Caco-2 (cell line): ENCODE data around the gene TCF7L2. TPM values are rescaled to one million over a fixed set of nuclear protein-coding genes. Genes with fewer than 3 reads are reported as not detected.

Experiments
- BruUV-seq: library from RNA; stranded (reverse); fragments of 400-500 nt; replicated peaks from 2 replicates; lab custom pipeline; 2021; lab: Mats Ljungman, UMichigan
- CTCF ChIA-PET: fragments of 300-600 bp; sonication (Branson Sonifier 250); formaldehyde crosslinking; loops from one replicate; lab custom pipeline; 2022; ENCODE audit warnings: antibody characterized with exemption; lab: Charles Lee
- POLR2A ChIA-PET: fragments of 300-600 bp; sonication (Branson Sonifier 250); formaldehyde crosslinking; loops from one replicate; lab custom pipeline; 2022; ENCODE audit warnings: antibody characterized with exemption; lab: Charles Lee
- DNase-seq, 2 experiments: peaks; one replicate each; pipeline versions ENCODE4 v3.0.0 to v3.0.0-alpha.2; 2020 to 2022
- H3K27me3 ChIP-seq: replicated peaks from 2 replicates; pipeline ENCODE4 v1.6.0; 2011; ENCODE audit warnings: low read length; ENCODE audit not compliant: control insufficient read depth, insufficient read depth
- H3K36me3 ChIP-seq: 2 replicates; pipeline ENCODE4 v1.5.1; 2011; ENCODE audit warnings: low read length; ENCODE audit not compliant: control insufficient read depth, insufficient read depth
- H3K4me1 ChIP-seq: fragments of 250-450 bp; sonication (Bioruptor Pico); 2 replicates; pipeline ENCODE4 v1.5.1; 2020; ENCODE audit warnings: mild to moderate bottlenecking
- H3K4me3 ChIP-seq: 2 replicates; pipeline ENCODE4 v1.5.1; 2011; ENCODE audit warnings: low read depth, mild to moderate bottlenecking, control low read depth, low read length
- H3K9me3 ChIP-seq: fragments of 250-450 bp; sonication (Bioruptor Pico); 2 replicates; pipeline ENCODE4 v1.5.1; 2020; ENCODE audit warnings: mild to moderate bottlenecking, moderate library complexity
- H3K27ac Mint-ChIP-seq: one replicate; pipeline ENCODE4 v1.8.0; 2022; ENCODE audit warnings: mixed read lengths; ENCODE audit not compliant: unreplicated experiment
- H3K27me3 Mint-ChIP-seq: one replicate; pipeline ENCODE4 v1.8.0; 2022; ENCODE audit warnings: mixed read lengths; ENCODE audit not compliant: insufficient read depth, unreplicated experiment
- H3K36me3 Mint-ChIP-seq: one replicate; pipeline ENCODE4 v1.8.0; 2022; ENCODE audit warnings: mild to moderate bottlenecking, mixed read lengths; ENCODE audit not compliant: insufficient read depth, unreplicated experiment
- H3K4me1 Mint-ChIP-seq: one replicate; pipeline ENCODE4 v1.8.0; 2022; ENCODE audit warnings: low read depth, mixed read lengths; ENCODE audit not compliant: unreplicated experiment
- H3K4me3 Mint-ChIP-seq: one replicate; pipeline ENCODE4 v1.8.0; 2022; ENCODE audit warnings: mild to moderate bottlenecking, moderate library complexity, mixed read lengths; ENCODE audit not compliant: unreplicated experiment
- H3K9me3 Mint-ChIP-seq: one replicate; pipeline ENCODE4 v1.8.0; 2022; ENCODE audit warnings: mixed read lengths; ENCODE audit not compliant: unreplicated experiment
- intact Hi-C: fragments of 100-400 bp; cut with micrococcal nuclease; formaldehyde crosslinking; loops from one replicate; pipeline ENCODE4 v1.10.0; 2022; ENCODE audit not compliant: unreplicated experiment
- total RNA-seq: library from RNA; stranded (reverse); gene quantifications from 2 replicates; pipeline ENCODE4 v1.2.3, GENCODE V29; 2022
- TF ChIP-seq, protein P1 (sequence below), 2 experiments: fragments of 200-600 bp in 1 of 2; IDR thresholded peaks; 1 replicate in 1 of 2; 2 replicates in 1 of 2; pipeline versions ENCODE4 v1.5.1 to v1.8.0; 2011 to 2022; ENCODE audit warnings: antibody characterized with exemption in 1 of 2, control low read depth in 1 of 2, inconsistent platforms in 1 of 2, low read depth in 1 of 2, low read length in 1 of 2, mild to moderate bottlenecking in 1 of 2, moderate library complexity in 1 of 2; ENCODE audit not compliant: insufficient read depth in 1 of 2, severe bottlenecking in 1 of 2, unreplicated experiment in 1 of 2

TCF7L2 gene
- total RNA-seq, 1 experiment from 2014 or later = 45.4 TPM

DNA sequence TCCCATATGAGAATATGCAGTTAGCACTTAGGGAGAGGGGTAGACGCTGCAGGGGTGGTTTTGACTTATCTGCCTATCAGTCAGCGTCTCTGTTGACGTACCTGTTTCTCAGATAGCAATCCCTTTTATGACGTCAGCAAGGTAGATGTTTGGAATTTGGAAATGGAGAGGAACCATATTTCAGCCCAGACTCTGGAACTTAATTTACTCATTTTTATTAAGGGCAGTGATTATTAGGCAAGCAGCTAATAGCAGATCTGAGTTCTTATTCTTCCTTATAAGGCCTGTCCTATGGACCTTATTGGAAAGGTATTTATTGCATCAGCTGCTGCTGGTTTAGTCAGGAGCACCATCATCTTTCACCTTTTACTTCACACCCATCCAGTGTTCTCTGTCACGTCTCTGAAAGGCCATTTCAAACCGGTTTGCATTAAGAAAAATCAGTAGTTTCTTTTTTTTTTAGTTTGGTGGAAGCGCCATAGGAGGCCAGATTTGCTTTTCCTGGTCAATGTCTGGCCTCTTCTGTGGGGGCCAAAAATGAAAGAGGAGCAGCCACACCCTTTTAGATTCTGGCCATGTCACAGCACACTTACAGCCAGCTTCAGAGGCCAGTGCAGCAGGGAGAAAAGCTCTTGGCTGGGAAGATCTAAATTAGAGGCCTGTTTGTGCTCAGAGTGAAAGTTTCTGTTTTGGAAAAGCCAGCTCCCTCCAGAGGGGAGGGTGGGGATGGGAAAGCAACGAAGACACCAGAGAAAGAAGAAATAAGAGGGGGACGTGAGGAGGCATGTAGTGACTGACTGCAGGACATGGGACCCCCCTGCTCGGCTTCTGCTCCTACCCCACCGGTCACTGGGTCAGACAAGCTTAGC is 146.3 kb downstream of the TCF7L2 start:
- Histone ChIP-seq H3K4me1 (peaks cover 43% of the 10 kb centered on the region), H3K27me3 (no peaks in the 10 kb centered on the region), H3K36me3 (peaks cover 16% of the 10 kb centered on the region), H3K4me3 (no peak overlapping the region), H3K9me3 (no peaks in the 10 kb centered on the region)
- Mint-ChIP-seq H3K36me3 (peaks cover 87% of the 10 kb centered on the region), H3K27me3 (no peaks in the 10 kb centered on the region), H3K4me1 (peaks cover 46% of the 10 kb centered on the region), H3K4me3 (peak overlapping the region; percentile 35), H3K9me3 (no peaks in the 10 kb centered on the region), H3K27ac (peak overlapping the region; percentile 85)
- CTCF ChIA-PET = no interaction called here
- intact Hi-C loops = no loop called here
- POLR2A ChIA-PET = no interaction called here
- TF ChIP-seq, protein P1, sequence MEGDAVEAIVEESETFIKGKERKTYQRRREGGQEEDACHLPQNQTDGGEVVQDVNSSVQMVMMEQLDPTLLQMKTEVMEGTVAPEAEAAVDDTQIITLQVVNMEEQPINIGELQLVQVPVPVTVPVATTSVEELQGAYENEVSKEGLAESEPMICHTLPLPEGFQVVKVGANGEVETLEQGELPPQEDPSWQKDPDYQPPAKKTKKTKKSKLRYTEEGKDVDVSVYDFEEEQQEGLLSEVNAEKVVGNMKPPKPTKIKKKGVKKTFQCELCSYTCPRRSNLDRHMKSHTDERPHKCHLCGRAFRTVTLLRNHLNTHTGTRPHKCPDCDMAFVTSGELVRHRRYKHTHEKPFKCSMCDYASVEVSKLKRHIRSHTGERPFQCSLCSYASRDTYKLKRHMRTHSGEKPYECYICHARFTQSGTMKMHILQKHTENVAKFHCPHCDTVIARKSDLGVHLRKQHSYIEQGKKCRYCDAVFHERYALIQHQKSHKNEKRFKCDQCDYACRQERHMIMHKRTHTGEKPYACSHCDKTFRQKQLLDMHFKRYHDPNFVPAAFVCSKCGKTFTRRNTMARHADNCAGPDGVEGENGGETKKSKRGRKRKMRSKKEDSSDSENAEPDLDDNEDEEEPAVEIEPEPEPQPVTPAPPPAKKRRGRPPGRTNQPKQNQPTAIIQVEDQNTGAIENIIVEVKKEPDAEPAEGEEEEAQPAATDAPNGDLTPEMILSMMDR (IDR thresholded peaks at IDR 0.05; ENCODE audit: insufficient read depth in 1 of 2, low read depth in 1 of 2, low read length in 1 of 2, severe bottlenecking in 1 of 2, unreplicated experiment in 1 of 2) = no peak
- BruUV-seq = no TSS peak
- no peak for DNase-seq

DNA sequence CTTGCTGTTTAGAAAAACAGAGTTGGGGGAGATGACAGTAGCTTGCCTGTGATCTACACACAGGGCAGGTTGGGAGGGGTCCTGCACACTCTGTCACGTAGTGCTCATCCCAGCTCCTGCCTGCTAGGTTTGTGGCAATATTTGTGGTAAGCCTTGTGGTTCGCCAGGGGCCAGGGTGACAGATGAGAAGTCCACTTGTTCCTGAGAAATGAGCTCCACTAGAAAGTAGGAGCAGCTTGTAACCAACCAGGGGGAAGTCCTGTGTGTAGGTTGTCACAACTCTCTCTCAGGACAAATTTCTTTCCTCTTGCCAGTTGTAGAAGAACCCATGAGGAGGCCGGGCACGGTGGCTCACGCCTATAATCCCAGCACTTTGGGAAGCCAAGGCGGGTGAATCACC is 147.0 kb downstream of the TCF7L2 start:
- peaks cover 40% of the 10 kb centered on the region for H3K4me1 ChIP-seq
- peaks cover 16% of the 10 kb centered on the region for H3K36me3 ChIP-seq
- H3K36me3 Mint-ChIP-seq = peaks cover 82% of the 10 kb centered on the region
- intact Hi-C loops = no loop called here
- ChIA-PET CTCF (no interaction called here), POLR2A (no interaction called here)
- no peak overlapping the region for H3K4me3 Mint-ChIP-seq
- TF ChIP-seq, protein P1 (IDR thresholded peaks at IDR 0.05; ENCODE audit: insufficient read depth in 1 of 2, low read depth in 1 of 2, low read length in 1 of 2, severe bottlenecking in 1 of 2, unreplicated experiment in 1 of 2) = no peak
- H3K27me3 ChIP-seq = no peaks in the 10 kb centered on the region
- no peaks in the 10 kb centered on the region for H3K9me3 ChIP-seq
- H3K4me3 ChIP-seq = no peak overlapping the region
- H3K9me3 Mint-ChIP-seq = no peaks in the 10 kb centered on the region
- no peak for DNase-seq
- BruUV-seq = no TSS peak
- peaks cover 40% of the 10 kb centered on the region for H3K4me1 Mint-ChIP-seq
- H3K27me3 Mint-ChIP-seq = no peaks in the 10 kb centered on the region
- H3K27ac Mint-ChIP-seq = peak overlapping the region; percentile 85

DNA sequence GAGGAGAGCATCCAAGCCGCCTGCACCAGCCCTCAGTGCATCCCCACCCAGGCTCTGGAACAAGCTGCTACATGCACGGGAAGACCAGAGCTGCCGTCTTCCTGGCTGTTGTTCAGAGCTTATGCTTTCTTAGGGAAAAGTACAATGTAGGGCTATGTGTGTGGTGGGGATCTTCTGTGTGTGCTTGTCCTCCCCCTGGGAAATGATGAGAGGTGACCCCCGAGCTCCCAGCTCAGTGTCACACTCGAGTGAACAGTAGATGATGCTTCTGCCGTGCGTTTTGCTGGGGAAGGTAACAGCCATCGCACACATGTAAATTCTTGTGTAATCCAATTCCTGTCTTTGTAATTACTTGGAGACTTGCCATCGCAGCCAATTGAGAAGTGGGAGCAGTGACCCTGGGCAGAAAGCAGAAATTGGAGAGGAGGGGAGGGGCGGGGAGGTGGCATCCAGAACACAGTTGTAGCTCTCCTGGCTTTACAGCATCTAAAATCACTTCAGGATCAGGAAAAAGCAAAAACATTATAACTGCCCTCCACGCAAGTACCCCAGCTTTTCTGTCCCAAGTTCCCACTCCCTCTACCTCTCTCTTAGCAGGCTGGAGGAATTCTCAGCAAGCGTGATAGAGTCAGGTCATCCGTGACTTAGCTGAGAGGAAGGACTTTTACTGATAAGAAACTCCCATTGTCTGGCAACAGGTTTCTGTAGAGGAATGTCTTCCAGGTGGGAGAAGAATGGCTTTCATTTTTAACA is 149.6 kb downstream of the TCF7L2 start:
- peaks cover 83% of the 10 kb centered on the region for H3K36me3 Mint-ChIP-seq
- TF ChIP-seq, protein P1 (IDR thresholded peaks at IDR 0.05; ENCODE audit: insufficient read depth in 1 of 2, low read depth in 1 of 2, low read length in 1 of 2, severe bottlenecking in 1 of 2, unreplicated experiment in 1 of 2) = no peak
- no peak overlapping the region for H3K4me3 ChIP-seq
- H3K9me3 ChIP-seq = no peaks in the 10 kb centered on the region
- no peaks in the 10 kb centered on the region for H3K27me3 Mint-ChIP-seq
- peak overlapping the region; percentile 82 for H3K27ac Mint-ChIP-seq
- intact Hi-C loops = no loop called here
- DNase-seq = no peak
- H3K27me3 ChIP-seq = no peaks in the 10 kb centered on the region
- CTCF ChIA-PET = no interaction called here
- POLR2A ChIA-PET = no interaction called here
- no peak overlapping the region for H3K4me3 Mint-ChIP-seq
- H3K36me3 ChIP-seq = peaks cover 14% of the 10 kb centered on the region
- peaks cover 26% of the 10 kb centered on the region for H3K4me1 Mint-ChIP-seq
- no peaks in the 10 kb centered on the region for H3K9me3 Mint-ChIP-seq
- H3K4me1 ChIP-seq = peaks cover 15% of the 10 kb centered on the region
- no TSS peak for BruUV-seq
